GM21529 (cell line): ENCODE data around the gene WAC.

Experiments
- ATAC-seq: cut with Tn5 transposase; IDR thresholded peaks from one replicate; pipeline ENCODE4 v1.9.1; 2021; ENCODE audit not compliant: unreplicated experiment

WAC gene

DNA sequence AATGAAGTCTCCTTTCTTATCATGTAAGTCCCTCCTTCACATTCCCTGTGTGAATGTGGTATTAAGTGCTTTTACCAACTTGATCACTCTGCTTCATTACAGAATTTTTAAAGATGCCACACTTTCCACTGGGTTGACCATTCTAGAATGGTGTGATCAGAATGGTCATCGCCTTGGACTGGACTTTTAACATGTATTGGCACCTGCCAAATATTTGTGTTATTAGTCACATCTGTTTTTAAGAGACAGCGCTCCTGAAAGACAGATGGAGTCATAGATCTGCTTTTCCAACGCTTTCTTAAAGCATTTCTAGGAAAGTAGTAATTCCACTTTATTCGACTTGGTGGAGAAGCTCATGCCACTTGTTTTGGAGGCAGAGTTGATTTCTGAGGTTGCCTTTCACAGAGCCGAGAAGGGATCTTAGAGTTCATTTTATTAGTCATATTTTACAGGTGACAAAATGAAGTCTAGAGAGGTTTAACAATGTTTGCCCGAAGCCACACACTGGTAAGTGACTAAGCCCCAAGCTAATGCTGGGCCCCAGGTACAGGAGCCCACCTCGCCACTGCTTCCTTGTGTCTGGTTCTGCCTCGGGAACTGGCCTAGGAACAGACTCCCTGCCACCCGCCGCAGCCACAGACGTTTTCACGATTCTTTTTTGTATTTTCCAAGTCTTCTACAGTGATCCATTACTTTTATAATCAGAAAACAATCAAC is 134.0 kb downstream of the WAC start:
- no peak for ATAC-seq

DNA sequence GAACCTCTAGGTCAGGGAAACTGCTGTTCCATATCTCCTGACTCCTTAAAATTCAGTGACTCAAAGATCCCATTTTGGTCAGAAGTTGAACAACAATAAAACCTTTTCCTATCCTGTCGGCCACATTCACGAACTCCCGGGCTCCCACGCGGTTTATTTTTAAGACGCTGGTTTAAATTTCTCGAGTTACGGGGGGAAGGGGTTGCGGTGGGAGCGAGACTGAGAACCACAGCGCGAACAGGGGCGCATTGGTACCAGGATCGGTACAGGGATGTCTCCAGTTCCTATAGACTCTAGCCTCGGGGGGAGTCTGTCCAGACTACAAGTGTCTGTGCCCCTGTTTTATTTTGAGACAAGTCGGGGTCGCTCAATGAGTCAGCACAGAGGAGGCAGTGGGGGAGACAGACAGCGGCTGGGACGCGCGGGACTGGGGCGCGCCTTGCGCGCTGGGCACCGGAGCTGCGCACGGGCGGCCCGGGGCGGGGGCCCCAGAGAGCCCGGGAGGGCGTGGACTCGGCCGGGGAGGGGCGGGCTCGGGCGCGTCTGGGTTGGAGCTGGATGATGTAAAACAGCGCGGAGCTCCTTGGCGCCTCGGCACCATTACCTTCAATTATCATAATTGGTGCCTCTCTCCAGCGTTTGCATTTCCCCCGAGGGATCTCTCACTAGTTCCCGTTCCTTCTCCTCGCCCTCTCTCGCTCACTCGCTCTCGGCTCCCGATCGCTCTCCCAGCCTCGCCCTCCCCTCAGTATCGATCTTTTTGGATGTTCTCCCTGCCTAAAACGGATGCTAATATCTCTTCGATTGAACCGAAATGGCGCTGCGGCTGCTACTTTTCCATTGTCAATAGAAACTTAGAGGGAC is 135.7 kb downstream of the WAC start:
- no peak for ATAC-seq

DNA sequence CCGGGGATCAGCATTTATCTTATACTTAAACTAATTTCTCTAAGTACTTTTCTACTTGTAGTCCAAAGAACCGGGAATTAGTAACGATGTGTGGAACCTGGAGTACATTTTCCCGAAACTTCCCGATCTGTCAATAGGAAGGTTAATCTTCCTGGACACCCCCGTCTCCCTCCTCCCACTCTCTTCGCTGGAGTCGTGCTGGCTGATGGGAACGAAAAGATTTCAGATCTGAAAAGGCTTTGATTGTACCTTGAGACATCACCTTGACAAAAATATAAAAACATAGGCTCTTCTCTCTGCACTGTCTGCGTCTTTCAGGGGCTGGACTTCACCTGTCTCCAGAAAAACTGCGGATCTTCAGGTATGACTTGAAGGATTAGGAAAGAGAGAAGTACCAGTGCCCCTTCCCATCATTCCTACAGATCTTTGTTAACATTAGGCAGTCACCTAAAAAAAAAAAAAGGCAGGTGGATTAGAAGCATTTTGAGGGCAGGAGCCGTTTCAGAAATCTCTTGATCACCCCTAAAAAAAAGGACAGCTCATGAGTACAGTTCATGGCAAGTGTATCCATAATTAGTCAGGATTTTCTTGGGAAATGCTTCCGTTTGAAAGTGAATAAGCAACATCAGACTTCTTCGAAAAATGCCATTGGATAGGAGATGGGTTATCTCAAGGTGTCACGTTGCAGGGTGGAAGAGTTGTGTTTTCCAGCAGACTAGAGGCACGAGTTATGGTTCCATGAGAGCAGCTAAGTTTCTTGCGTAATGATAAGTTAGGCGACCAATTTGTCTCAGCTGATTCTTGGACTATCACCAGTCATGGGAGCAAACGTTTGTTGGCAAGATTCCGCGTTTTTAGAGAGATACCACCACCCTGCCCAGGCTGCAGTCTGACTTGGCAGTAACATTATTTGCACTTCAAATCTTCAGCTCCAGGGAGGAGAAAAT is 136.6 kb downstream of the WAC start:
- no peak for ATAC-seq
